22Rv1 (cell line): ENCODE data around the gene HSPB1.

Experiments
- CTCF ChIP-seq: fragments of 450-650 bp; IDR thresholded peaks from 2 replicates; pipeline ENCODE4 v1.5.1; 2017; ENCODE audit warnings: mild to moderate bottlenecking
- ZFX ChIP-seq: fragments of 450-650 bp; IDR thresholded peaks from 2 replicates; pipeline ENCODE4 v1.6.1; 2017; ENCODE audit warnings: antibody characterized with exemption, borderline replicate concordance

GRCh38 chr7:76304888-76305375 is 2.5 kb downstream of the HSPB1 start:
- no peak for TF ChIP-seq CTCF
- no peak for TF ChIP-seq ZFX
